SK-N-SH (cell line): ENCODE measurements around the gene MYO18B. TPM values are rescaled to one million over a fixed set of nuclear protein-coding genes. Genes with fewer than 3 reads are reported as not detected.
A peak's percentile ranks its signal among the peaks of the same experiment; 100 is the strongest.

Experiments used
- CTCF ChIA-PET: fragments of 300-600, 350-600 bp; formaldehyde crosslinking; extraction: SDS; loops from one replicate; lab custom pipeline; 2021; lab: Yijun Ruan, JAX
- POLR2A ChIA-PET: fragments of 350-600 bp; sonication (Branson Sonifier 250); formaldehyde crosslinking; extraction: SDS; loops from one replicate; lab custom pipeline; 2020; ENCODE audit warnings: antibody characterized with exemption, inconsistent platforms; lab: Yijun Ruan, JAX
- DNase-seq: peaks from one replicate; pipeline ENCODE4 v3.0.0; 2012
- H2AFZ ChIP-seq: fragments of 200-600 bp; sonication (generic); 2 replicates; pipeline ENCODE4 v1.8.1; 2016; ENCODE audit warnings: antibody characterized with exemption, mild to moderate bottlenecking, low read depth
- H3F3A ChIP-seq: fragments of 200-600 bp; sonication (generic); replicated peaks from 2 replicates; pipeline ENCODE3; 2016; ENCODE audit warnings: antibody characterized with exemption, mild to moderate bottlenecking; ENCODE audit not compliant: insufficient read depth
- H3K27ac ChIP-seq, 2 experiments: fragments of 200-500 bp in 1 of 2; fragments of 200-600 bp in 1 of 2; sonication (Bioruptor generic) in 1 of 2; sonication (generic), shearing (Covaris generic) in 1 of 2; 2 replicates each; pipeline versions ENCODE4 v1.5.1 to v1.6.1; 2014 to 2016; ENCODE audit warnings: low read depth in 2 of 2, inconsistent platforms in 1 of 2, low read length in 1 of 2, mild to moderate bottlenecking in 1 of 2, mixed read lengths in 1 of 2
- H3K27me3 ChIP-seq: fragments of 200-600 bp; sonication (generic), shearing (Covaris generic); 2 replicates; pipeline ENCODE4 v1.6.1; 2016; ENCODE audit warnings: mixed run types; ENCODE audit not compliant: insufficient read depth
- H3K36me3 ChIP-seq, 2 experiments: fragments of 200-500 bp in 1 of 2; fragments of 200-600 bp in 1 of 2; sonication (Bioruptor generic) in 1 of 2; sonication (generic) in 1 of 2; replicated peaks in 1 of 2; 2 replicates each; pipeline versions ENCODE3 to v1.5.1; 2014 to 2016; ENCODE audit warnings: low read length in 1 of 2, mild to moderate bottlenecking in 1 of 2; ENCODE audit not compliant: insufficient read depth in 2 of 2, control insufficient read depth in 1 of 2
- H3K4me1 ChIP-seq, 2 experiments: fragments of 200-500 bp in 1 of 2; fragments of 200-600 bp in 1 of 2; sonication (Bioruptor generic) in 1 of 2; sonication (generic), shearing (Covaris generic) in 1 of 2; 2 replicates each; pipeline versions ENCODE4 v1.5.1 to v1.6.1; 2014 to 2016; ENCODE audit warnings: low read depth in 1 of 2, low read length in 1 of 2, mixed run types in 1 of 2; ENCODE audit not compliant: insufficient read depth in 2 of 2, control insufficient read depth in 1 of 2
- H3K4me2 ChIP-seq: fragments of 200-600 bp; sonication (generic), shearing (Covaris generic); 2 replicates; pipeline ENCODE4 v1.6.1; 2017; ENCODE audit warnings: mixed run types
- H3K4me3 ChIP-seq, 2 experiments: fragments of 200-500 bp in 1 of 2; fragments of 200-600 bp in 1 of 2; sonication (Bioruptor generic) in 1 of 2; sonication (generic), shearing (Covaris generic) in 1 of 2; 2 replicates each; pipeline versions ENCODE4 v1.5.1 to v1.8.1; 2014 to 2016; ENCODE audit warnings: low read depth in 2 of 2, inconsistent platforms in 1 of 2, low read length in 1 of 2, mild to moderate bottlenecking in 1 of 2, mixed read lengths in 1 of 2, moderate library complexity in 1 of 2
- H3K79me2 ChIP-seq: fragments of 200-600 bp; sonication (generic); 2 replicates; pipeline ENCODE4 v1.8.1; 2017; ENCODE audit warnings: mild to moderate bottlenecking; ENCODE audit not compliant: insufficient read depth
- H3K9ac ChIP-seq: fragments of 200-600 bp; sonication (generic); 2 replicates; pipeline ENCODE4 v1.6.1; 2017; ENCODE audit warnings: mixed run types
- H3K9me2 ChIP-seq: fragments of 200-600 bp; sonication (generic); 2 replicates; pipeline ENCODE4 v1.6.1; 2017; ENCODE audit warnings: mixed run types
- H3K9me3 ChIP-seq: fragments of 200-600 bp; sonication (generic); 2 replicates; pipeline ENCODE4 v1.6.1; 2017; ENCODE audit warnings: mixed run types, mild to moderate bottlenecking, moderate library complexity
- H4K20me1 ChIP-seq: fragments of 200-600 bp; sonication (generic); 2 replicates; pipeline ENCODE4 v1.6.1; 2017; ENCODE audit warnings: mild to moderate bottlenecking, mixed run types; ENCODE audit not compliant: insufficient read depth
- ELF1 ChIP-seq: IDR thresholded peaks from 2 replicates; pipeline ENCODE4 v1.4.0; 2012
- FOSL2 ChIP-seq: IDR thresholded peaks from 2 replicates; pipeline ENCODE4 v1.4.0; 2012; ENCODE audit warnings: low read depth, mild to moderate bottlenecking, moderate library complexity, borderline replicate concordance
- MEF2A ChIP-seq: IDR thresholded peaks from 2 replicates; pipeline ENCODE4 v1.4.0; 2012; ENCODE audit warnings: low read depth, borderline replicate concordance
- NFIC ChIP-seq: IDR thresholded peaks from 2 replicates; pipeline ENCODE4 v1.4.0; 2012; ENCODE audit warnings: borderline replicate concordance
- PBX3 ChIP-seq: IDR thresholded peaks from 2 replicates; pipeline ENCODE4; 2012
- REST ChIP-seq: IDR thresholded peaks from 2 replicates; pipeline ENCODE4 v1.6.1; 2012; ENCODE audit warnings: mild to moderate bottlenecking, low read depth, low read length, moderate library complexity
- RXRA ChIP-seq: IDR thresholded peaks from 2 replicates; pipeline ENCODE4 v1.4.0; 2012; ENCODE audit warnings: low read depth, mild to moderate bottlenecking, borderline replicate concordance
- ZBTB33 ChIP-seq: IDR thresholded peaks from 2 replicates; pipeline ENCODE4 v1.4.0; 2012; ENCODE audit warnings: low read depth, borderline replicate concordance
- WGBS: methylation state at CpG from one replicate; pipeline ENCODE4 v1.1.6; 2017; ENCODE audit warnings: low lambda C conversion rate; 5-methylcytosine and 5-hydroxymethylcytosine counted together
- polyA plus RNA-seq, 3 experiments: library from polyadenylated mRNA; depleted of rRNA; stranded (reverse); fragments of >200 nt; gene quantifications; 2 replicates each; pipeline ENCODE4 v1.2.3, GENCODE V29; 2012

Gene MYO18B
- polyA plus RNA-seq, 1 of the 3 experiments (the other 2 are of a cell fraction), result 0.05 TPM

GRCh38 chr22:25987948-25988347 is 246.0 kb downstream of the MYO18B start:
- peak; percentile 27 for DNase-seq
- WGBS, result 43% methylated on average over 8 of the region's 8 CpGs
- Histone ChIP-seq H3K9ac (no peak overlapping the region), H3K9me2 (no peaks in the 10 kb centered on the region), H3K4me3 (no peak overlapping the region), H3K27ac (no peak overlapping the region), H3K27me3 (no peaks in the 10 kb centered on the region), H4K20me1 (no peaks in the 10 kb centered on the region), H3K36me3 (no peaks in the 10 kb centered on the region), H2AFZ (no peak overlapping the region), H3K79me2 (no peaks in the 10 kb centered on the region), H3K4me2 (no peak overlapping the region), H3K4me1 (peaks cover 0 to 5% of the 10 kb centered on the region in 2 experiments; a peak in 1 of 4 replicates), H3F3A (no peaks in the 10 kb centered on the region), H3K9me3 (no peaks in the 10 kb centered on the region)
- ChIA-PET POLR2A (no interaction called here), CTCF (no interaction called here)
- TF ChIP-seq REST (no peak), PBX3 (no peak), RXRA (no peak)

GRCh38 chr22:25990940-25991339 is 249.0 kb downstream of the MYO18B start:
- 35% methylated on average over 6 of the region's 8 CpGs for WGBS
- CTCF ChIA-PET, result interaction anchor here (1.5 kb wide), 1 partner anchor 182 kb away, joined by 4 read pairs; no protein-coding TSS in a partner anchor
- no peak overlapping the region for H3K27ac ChIP-seq

More at GRCh38 chr22:25990940-25991339, 249.0 kb downstream of the MYO18B start:
- Histone ChIP-seq H3K4me1 (peaks cover 0 to 5% of the 10 kb centered on the region in 2 experiments; a peak in 1 of 4 replicates), H3K4me2 (no peak overlapping the region), H3F3A (no peaks in the 10 kb centered on the region), H3K79me2 (no peaks in the 10 kb centered on the region), H3K9ac (no peak overlapping the region), H3K27me3 (no peaks in the 10 kb centered on the region), H3K9me3 (no peaks in the 10 kb centered on the region), H3K4me3 (no peak overlapping the region), H3K9me2 (no peaks in the 10 kb centered on the region), H4K20me1 (no peaks in the 10 kb centered on the region), H2AFZ (no peak overlapping the region), H3K36me3 (no peaks in the 10 kb centered on the region)
- TF ChIP-seq REST, result no peak
- no peak for TF ChIP-seq ELF1
- no peak for TF ChIP-seq NFIC
- no peak for TF ChIP-seq FOSL2
- no peak for TF ChIP-seq MEF2A
- no peak for TF ChIP-seq ZBTB33
- TF ChIP-seq RXRA, result no peak
- POLR2A ChIA-PET, result no interaction called here
- no peak for DNase-seq
